ENCODE measurements around the gene TMEM132A.

- TF ChIP-seq CTCF (IDR thresholded peaks at IDR 0.05) = no peak
- no peak for TF ChIP-seq POLR2AphosphoS5 (IDR thresholded peaks at IDR 0.05; ENCODE audit: insufficient read depth in 1 of 2, low read depth in 1 of 2)
These were observed 44.0 kb downstream of the TMEM132A start for GRCh38 chr11:60968223-60968622.

All from vagina (tissue), 2 donors.